ENCODE measurements around the gene MC3R.

GRCh38 chr20:56215115-56215514 lies 33.4 kb upstream of the MC3R start:
- TF ChIP-seq CTCF (conservative IDR thresholded peaks at IDR 0.05; ENCODE audit: low read depth, low read length) (no peak), RFX5 (IDR thresholded peaks at IDR 0.05; ENCODE audit: low read depth, low read length) (no peak), POLR2A (IDR thresholded peaks at IDR 0.05; ENCODE audit: low read depth, low read length) (no peak), MAFK (IDR thresholded peaks at IDR 0.05; ENCODE audit: low read depth, low read length) (no peak), CHD1 (IDR thresholded peaks at IDR 0.05; ENCODE audit: low read depth, low read length) (no peak), RAD21 (IDR thresholded peaks at IDR 0.05; ENCODE audit: low read length) (no peak), SMC3 (IDR thresholded peaks at IDR 0.05; ENCODE audit: low read depth, low read length) (no peak), MXI1 (IDR thresholded peaks at IDR 0.05; ENCODE audit: borderline replicate concordance, low read depth, low read length) (no peak), CEBPB (IDR thresholded peaks at IDR 0.05; ENCODE audit: low read depth, low read length) (no peak), USF2 (IDR thresholded peaks at IDR 0.05; ENCODE audit: low read depth, low read length) (no peak), MAZ (IDR thresholded peaks at IDR 0.05; ENCODE audit: borderline replicate concordance, low read depth, low read length) (no peak), ELK1 (IDR thresholded peaks at IDR 0.05; ENCODE audit: borderline replicate concordance, low read depth, low read length) (no peak), RCOR1 (IDR thresholded peaks at IDR 0.05; ENCODE audit: insufficient replicate concordance, low read length) (no peak)

All from IMR-90 (cell line).